HEK293T (cell line): ENCODE results near the gene FAM135A.

ENCODE experiments used
- CTCF ChIA-PET: fragments of 350-600 bp; formaldehyde crosslinking; extraction: SDS; loops from one replicate; lab custom pipeline; 2021; ENCODE audit warnings: antibody characterized with exemption, inconsistent platforms; lab: Yijun Ruan, JAX
- POLR2A ChIA-PET: fragments of 350-600 bp; formaldehyde crosslinking; extraction: SDS; loops from one replicate; lab custom pipeline; 2020; ENCODE audit warnings: antibody characterized with exemption, inconsistent platforms; lab: Yijun Ruan, JAX
- DNase-seq: peaks from one replicate; pipeline ENCODE4 v3.0.0; 2012; ENCODE audit warnings: mixed read lengths; ENCODE audit errors: extremely low spot score
- ARNT ChIP-seq: fragments of 450-650 bp; IDR thresholded peaks from 2 replicates; pipeline ENCODE4 v1.6.1; 2017; ENCODE audit warnings: mild to moderate bottlenecking
- BHLHE40 ChIP-seq: fragments of 450-650 bp; IDR thresholded peaks from 2 replicates; pipeline ENCODE4 v1.6.1; 2016; ENCODE audit warnings: mild to moderate bottlenecking, moderate library complexity, borderline replicate concordance
- CTBP1 ChIP-seq: fragments of 450-650 bp; IDR thresholded peaks from 2 replicates; pipeline ENCODE4 v1.6.1; 2016; ENCODE audit warnings: borderline replicate concordance
- ELF4 ChIP-seq: fragments of 450-650 bp; IDR thresholded peaks from 2 replicates; pipeline ENCODE4 v1.6.1; 2017; ENCODE audit warnings: antibody characterized with exemption
- FOXA1 ChIP-seq: fragments of 450-650 bp; IDR thresholded peaks from 2 replicates; pipeline ENCODE4 v1.6.1; 2016; ENCODE audit warnings: mild to moderate bottlenecking
- FOXK2 ChIP-seq: fragments of 450-650 bp; IDR thresholded peaks from 2 replicates; pipeline ENCODE4 v1.6.1; 2016; ENCODE audit warnings: mild to moderate bottlenecking
- FOXM1 ChIP-seq: fragments of 450-650 bp; IDR thresholded peaks from 2 replicates; pipeline ENCODE4 v1.6.1; 2017; ENCODE audit warnings: mild to moderate bottlenecking, borderline replicate concordance
- HDGF ChIP-seq: fragments of 450-650 bp; IDR thresholded peaks from 2 replicates; pipeline ENCODE4 v1.6.1; 2017; ENCODE audit warnings: antibody characterized with exemption, borderline replicate concordance
- L3MBTL2 ChIP-seq: fragments of 450-650 bp; conservative IDR thresholded peaks from 2 replicates; pipeline ENCODE4 v1.6.1; 2016; ENCODE audit warnings: mild to moderate bottlenecking
- LEF1 ChIP-seq: fragments of 450-650 bp; IDR thresholded peaks from 2 replicates; pipeline ENCODE4 v1.6.1; 2017; ENCODE audit warnings: mild to moderate bottlenecking, borderline replicate concordance
- NFRKB ChIP-seq: fragments of 450-650 bp; IDR thresholded peaks from 2 replicates; pipeline ENCODE4 v1.6.1; 2016; ENCODE audit warnings: mild to moderate bottlenecking, moderate library complexity
- PKNOX1 ChIP-seq: fragments of 450-650 bp; IDR thresholded peaks from 2 replicates; pipeline ENCODE4 v1.6.1; 2016
- SP1 ChIP-seq: fragments of 450-650 bp; IDR thresholded peaks from 2 replicates; pipeline ENCODE4 v1.6.1; 2017
- SUZ12 ChIP-seq: fragments of 450-650 bp; IDR thresholded peaks from 2 replicates; pipeline ENCODE4 v1.6.1; 2016; ENCODE audit warnings: mild to moderate bottlenecking
- TARDBP ChIP-seq: fragments of 450-650 bp; IDR thresholded peaks from 2 replicates; pipeline ENCODE4 v1.6.1; 2016
- ZNF384 ChIP-seq: fragments of 450-650 bp; IDR thresholded peaks from 2 replicates; pipeline ENCODE4 v1.6.1; 2016

Gene FAM135A

GRCh38 chr6:70502484-70502883 is 89.2 kb downstream of the FAM135A start:
- CTCF ChIA-PET: no interaction called here
- TF ChIP-seq CTBP1 (no peak), SUZ12 (no peak), FOXM1 (no peak), NFRKB (no peak), SP1 (no peak), LEF1 (no peak)

GRCh38 chr6:70503813-70504465 is 90.6 kb downstream of the FAM135A start:
- no peak for DNase-seq
- ChIA-PET CTCF (no interaction called here), POLR2A (no interaction called here)
- TF ChIP-seq ARNT (no peak), TARDBP (no peak), CTBP1 (no peak), FOXA1 (no peak), HDGF (no peak), BHLHE40 (no peak), ELF4 (no peak), ZNF384 (no peak), L3MBTL2 (no peak), PKNOX1 (no peak), FOXM1 (no peak), FOXK2 (no peak), LEF1 (no peak), SUZ12 (no peak), SP1 (no peak), NFRKB (no peak)

More at GRCh38 chr6:70502484-70502883, 89.2 kb downstream of the FAM135A start:
- DNase-seq: no peak
- POLR2A ChIA-PET: no interaction called here

GRCh38 chr6:70506321-70506720 is 93.0 kb downstream of the FAM135A start:
- POLR2A ChIA-PET: no interaction called here
- no peak for DNase-seq
- CTCF ChIA-PET: interaction anchor here (0.6 kb wide), 1 partner anchor 94 kb away, joined by 4 read pairs; no protein-coding TSS in a partner anchor

GRCh38 chr6:70507161-70507560 is 93.9 kb downstream of the FAM135A start:
- CTCF ChIA-PET: interaction anchor here (0.6 kb wide), 1 partner anchor 95 kb away, joined by 4 read pairs; no protein-coding TSS in a partner anchor
- POLR2A ChIA-PET: no interaction called here
- TF ChIP-seq ZNF384 (no peak), BHLHE40 (no peak), FOXM1 (no peak), CTBP1 (no peak), FOXK2 (no peak), ARNT (no peak), SUZ12 (no peak), TARDBP (no peak), NFRKB (no peak), ELF4 (no peak), SP1 (no peak), PKNOX1 (no peak), FOXA1 (no peak)
- no peak for DNase-seq

More at GRCh38 chr6:70506321-70506720, 93.0 kb downstream of the FAM135A start:
- TF ChIP-seq SUZ12: no peak
- TF ChIP-seq FOXK2: no peak
- no peak for TF ChIP-seq HDGF
- TF ChIP-seq CTBP1: no peak
- TF ChIP-seq L3MBTL2: no peak
- no peak for TF ChIP-seq ZNF384
- no peak for TF ChIP-seq BHLHE40
- TF ChIP-seq SP1: no peak
- TF ChIP-seq LEF1: no peak
- no peak for TF ChIP-seq ELF4
- TF ChIP-seq FOXM1: no peak
- no peak for TF ChIP-seq ARNT
- no peak for TF ChIP-seq PKNOX1
- TF ChIP-seq NFRKB: no peak
- no peak for TF ChIP-seq TARDBP
- TF ChIP-seq FOXA1: no peak

GRCh38 chr6:70508953-70509352 is 95.6 kb downstream of the FAM135A start:
- ChIA-PET CTCF (no interaction called here), POLR2A (no interaction called here)
- no peak for TF ChIP-seq FOXM1
- TF ChIP-seq NFRKB: no peak
- TF ChIP-seq ARNT: no peak
- no peak for TF ChIP-seq L3MBTL2
- TF ChIP-seq ZNF384: no peak
- no peak for TF ChIP-seq CTBP1
- TF ChIP-seq SUZ12: no peak
- no peak for TF ChIP-seq BHLHE40
- TF ChIP-seq TARDBP: no peak
- no peak for TF ChIP-seq LEF1
- no peak for TF ChIP-seq FOXA1
- TF ChIP-seq ELF4: no peak
- no peak for TF ChIP-seq PKNOX1
- TF ChIP-seq HDGF: no peak
- TF ChIP-seq SP1: no peak
- TF ChIP-seq FOXK2: no peak
- DNase-seq: no peak
